Suprapubic skin (tissue), 4 donors: ENCODE data around the gene DAO.

Experiments
- CTCF ChIP-seq, 2 donors: fragments of 200-600 bp in 1 of 2; fragments of 450-650 bp in 1 of 2; sonication (generic) in 1 of 2; IDR thresholded peaks; one replicate each; pipeline ENCODE4 v1.5.1; 2016 to 2019; ENCODE audit warnings: antibody characterized with exemption in 2 of 2, mild to moderate bottlenecking in 1 of 2, moderate library complexity in 1 of 2
- EP300 ChIP-seq: sonication (generic); formaldehyde crosslinking; IDR thresholded peaks from one replicate; pipeline ENCODE4 v1.6.1; 2017; ENCODE audit warnings: antibody characterized with exemption
- POLR2A ChIP-seq, 2 donors: fragments of 450-650 bp; IDR thresholded peaks; one replicate each; pipeline ENCODE4 v1.6.1; 2017; ENCODE audit warnings: antibody characterized with exemption in 2 of 2, mild to moderate bottlenecking in 2 of 2, moderate library complexity in 2 of 2
- POLR2AphosphoS5 ChIP-seq, 3 donors: sonication (generic); formaldehyde crosslinking; IDR thresholded peaks; one replicate each; pipeline ENCODE4 v1.6.1; 2017; ENCODE audit warnings: antibody characterized with exemption in 3 of 3

- TF ChIP-seq CTCF (IDR thresholded peaks at IDR 0.05) (no peak), POLR2A (IDR thresholded peaks at IDR 0.05) (no peak), EP300 (no peak), POLR2AphosphoS5 (IDR thresholded peaks at IDR 0.05) (no peak)
Measured at GRCh38 chr12:108922918-108923317, 43.0 kb downstream of the DAO start.
